PFSK-1 (cell line): Measurements from ENCODE around the gene ERC2.

Source experiments
- FOXP2 ChIP-seq: optimal IDR thresholded peaks from 2 replicates; pipeline ENCODE3; 2011; ENCODE audit warnings: borderline replicate concordance, control low read depth, inconsistent platforms; ENCODE audit not compliant: insufficient read depth; ENCODE audit errors: extremely low read length, extremely low read depth
- POLR2AphosphoS5 ChIP-seq: IDR thresholded peaks from 2 replicates; pipeline ENCODE4 v1.6.1; 2012; ENCODE audit warnings: low read depth, mild to moderate bottlenecking, control low read depth, low read length, moderate library complexity
- REST ChIP-seq, 2 experiments: IDR thresholded peaks; 2 replicates each; pipeline versions ENCODE4 v1.6.1 to v1.8.0; 2011 to 2012; ENCODE audit warnings: low read depth in 2 of 2, low read length in 2 of 2, control low read depth in 1 of 2, inconsistent platforms in 1 of 2, mild to moderate bottlenecking in 1 of 2, moderate library complexity in 1 of 2; ENCODE audit not compliant: insufficient read depth in 1 of 2
- SIN3A ChIP-seq: IDR thresholded peaks from 2 replicates; pipeline ENCODE4 v1.6.1; 2012; ENCODE audit warnings: mild to moderate bottlenecking, low read length, moderate library complexity, borderline replicate concordance; ENCODE audit not compliant: insufficient read depth
- TAF1 ChIP-seq: IDR thresholded peaks from 2 replicates; pipeline ENCODE4 v1.6.1; 2012; ENCODE audit warnings: low read length, control low read depth, borderline replicate concordance; ENCODE audit not compliant: insufficient read depth

ERC2 gene

GRCh38 chr3:55583475-55583874 is 884.8 kb downstream of the ERC2 start:
- TF ChIP-seq FOXP2 (no peak), REST (IDR thresholded peaks at IDR 0.05; ENCODE audit: insufficient read depth in 1 of 2, low read depth in 2 of 2, low read length in 2 of 2) (no peak), TAF1 (no peak), SIN3A (no peak), POLR2AphosphoS5 (no peak)

DNA sequence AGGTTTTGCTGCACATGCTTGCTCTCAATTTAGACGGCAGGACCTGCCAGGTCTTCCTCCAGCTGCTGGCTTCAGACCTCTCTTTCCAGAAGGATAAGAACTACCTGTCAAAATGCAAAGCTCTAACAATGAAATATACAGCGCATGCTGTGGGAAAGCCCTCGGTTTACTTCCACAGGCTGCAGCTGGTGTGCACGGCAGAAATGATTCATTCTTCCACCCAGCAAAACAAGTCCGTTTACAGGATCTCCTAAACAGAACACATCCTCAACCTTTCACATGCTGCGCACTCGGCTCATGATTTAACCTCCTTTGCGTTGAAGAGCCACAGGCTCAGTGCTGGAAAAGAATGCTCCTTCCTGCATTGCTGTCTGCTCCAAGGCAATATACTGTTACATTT is 888.8 kb downstream of the ERC2 start:
- TF ChIP-seq FOXP2, result no peak

- no peak for TF ChIP-seq SIN3A
Measured at GRCh38 chr3:55576621-55577388, 891.5 kb downstream of the ERC2 start.

- TF ChIP-seq TAF1 (no peak), FOXP2 (no peak), SIN3A (no peak), REST (IDR thresholded peaks at IDR 0.05; ENCODE audit: insufficient read depth in 1 of 2, low read depth in 2 of 2, low read length in 2 of 2) (no peak), POLR2AphosphoS5 (no peak)
Measured at GRCh38 chr3:55574671-55575070, 893.6 kb downstream of the ERC2 start.

GRCh38 chr3:55572816-55573215 is 895.5 kb downstream of the ERC2 start:
- TF ChIP-seq POLR2AphosphoS5 (no peak), REST (IDR thresholded peaks at IDR 0.05; ENCODE audit: insufficient read depth in 1 of 2, low read depth in 2 of 2, low read length in 2 of 2) (no peak), FOXP2 (no peak), TAF1 (no peak), SIN3A (no peak)

- no peak for TF ChIP-seq SIN3A
- no peak for TF ChIP-seq POLR2AphosphoS5
- no peak for TF ChIP-seq TAF1
- TF ChIP-seq FOXP2, result no peak
- no peak for TF ChIP-seq REST (IDR thresholded peaks at IDR 0.05; ENCODE audit: insufficient read depth in 1 of 2, low read depth in 2 of 2, low read length in 2 of 2)
Measured at GRCh38 chr3:55571913-55572312, 896.4 kb downstream of the ERC2 start.
